DND-41 (cell line): ENCODE data around the gene FNDC11.

Experiments
- ATAC-seq: fragments of 200-7000 bp; cut with Tn5 transposase; 3 replicates; pipeline ENCODE4 v1.9.1; 2021; ENCODE audit warnings: low read depth; ENCODE audit not compliant: insufficient read depth
- DNase-seq: peaks from one replicate; pipeline ENCODE4 v3.0.0-alpha.2; 2020
- H2AFZ ChIP-seq: 2 replicates; pipeline ENCODE4 v1.6.0; 2012; ENCODE audit warnings: low read depth, low read length
- H3K27ac ChIP-seq: 2 replicates; pipeline ENCODE4 v1.5.1; 2012; ENCODE audit warnings: low read length, inconsistent platforms
- H3K27me3 ChIP-seq: fragments of 200-600 bp; sonication (generic); 2 replicates; pipeline ENCODE4 v1.6.0; 2012; ENCODE audit warnings: low read length, mild to moderate bottlenecking, inconsistent platforms; ENCODE audit not compliant: insufficient read depth, poor library complexity
- H3K36me3 ChIP-seq: 2 replicates; pipeline ENCODE4 v1.5.1; 2012; ENCODE audit warnings: low read length, inconsistent platforms; ENCODE audit not compliant: insufficient read depth
- H3K4me1 ChIP-seq: 2 replicates; pipeline ENCODE4 v1.5.1; 2012; ENCODE audit warnings: mild to moderate bottlenecking, low read length; ENCODE audit not compliant: insufficient read depth
- H3K4me2 ChIP-seq: 2 replicates; pipeline ENCODE4 v1.6.0; 2012; ENCODE audit warnings: mild to moderate bottlenecking, moderate library complexity, low read length, inconsistent platforms; ENCODE audit not compliant: insufficient read depth
- H3K4me3 ChIP-seq, 2 experiments: fragments of 200-600 bp in 1 of 2; shearing (Covaris generic) in 1 of 2; 2 replicates each; pipeline ENCODE4 v1.5.1; 2012 to 2016; ENCODE audit warnings: inconsistent platforms in 2 of 2, low read length in 2 of 2, mild to moderate bottlenecking in 2 of 2, low read depth in 1 of 2, moderate library complexity in 1 of 2
- H3K79me2 ChIP-seq: 2 replicates; pipeline ENCODE4 v1.6.0; 2012; ENCODE audit warnings: low read length, inconsistent platforms; ENCODE audit not compliant: insufficient read depth
- H3K9ac ChIP-seq: 2 replicates; pipeline ENCODE4 v1.6.0; 2012; ENCODE audit warnings: low read depth, mild to moderate bottlenecking, inconsistent platforms, low read length, moderate library complexity
- H3K9me3 ChIP-seq: 2 replicates; pipeline ENCODE4 v1.5.1; 2012; ENCODE audit warnings: low read length, moderate library complexity, mild to moderate bottlenecking, inconsistent platforms; ENCODE audit not compliant: insufficient read depth, severe bottlenecking
- H4K20me1 ChIP-seq: 2 replicates; pipeline ENCODE4 v1.6.0; 2012; ENCODE audit warnings: low read length; ENCODE audit not compliant: insufficient read depth
- CTCF ChIP-seq: IDR thresholded peaks from 2 replicates; pipeline ENCODE4 v1.5.1; 2012; ENCODE audit warnings: borderline replicate concordance, low read length, moderate library complexity, mild to moderate bottlenecking; ENCODE audit not compliant: poor library complexity, severe bottlenecking; ENCODE audit errors: extremely low read depth
- EZH2 ChIP-seq: IDR thresholded peaks from 3 replicates; pipeline ENCODE4 v1.6.1; 2012; ENCODE audit warnings: borderline replicate concordance, low read depth, mild to moderate bottlenecking, moderate library complexity, low read length, inconsistent platforms; ENCODE audit not compliant: severe bottlenecking

The FNDC11 gene

GRCh38 chr20:63543733-63544132 lies 10.2 kb upstream of the FNDC11 start:
- H3K27ac ChIP-seq = no peak overlapping the region
- H3K4me1 ChIP-seq = 0 out of 2 replicates have a peak, but pooled peaks cover 2% of the 10 kb centered on the region
- no peak for TF ChIP-seq EZH2
- TF ChIP-seq CTCF = no peak
- H3K9ac ChIP-seq = no peak overlapping the region
- no peak overlapping the region for H3K4me3 ChIP-seq
- peaks cover 3% of the 10 kb centered on the region for H3K27me3 ChIP-seq
- peaks cover 7% of the 10 kb centered on the region for H4K20me1 ChIP-seq
- H2AFZ ChIP-seq = no peak overlapping the region
- no peaks in the 10 kb centered on the region for H3K79me2 ChIP-seq
- no peak overlapping the region for H3K4me2 ChIP-seq
- DNase-seq (no peak), ATAC-seq (no peak)
- no peaks in the 10 kb centered on the region for H3K9me3 ChIP-seq
- no peaks in the 10 kb centered on the region for H3K36me3 ChIP-seq

GRCh38 chr20:63544241-63544957 lies 9.6 kb upstream of the FNDC11 start:
- Histone ChIP-seq H3K4me3 (no peak overlapping the region), H3K9me3 (no peaks in the 10 kb centered on the region), H3K27me3 (peaks cover 4% of the 10 kb centered on the region), H3K4me2 (no peak overlapping the region), H4K20me1 (peaks cover 7% of the 10 kb centered on the region), H3K4me1 (no peaks in the 10 kb centered on the region), H3K9ac (no peak overlapping the region), H3K36me3 (no peaks in the 10 kb centered on the region), H3K27ac (no peak overlapping the region), H3K79me2 (no peaks in the 10 kb centered on the region), H2AFZ (no peak overlapping the region)
- DNase-seq (no peak), ATAC-seq (no peak)
- TF ChIP-seq CTCF (no peak), EZH2 (no peak)

GRCh38 chr20:63544958-63545516 lies 8.9 kb upstream of the FNDC11 start:
- Histone ChIP-seq H3K9ac (no peak overlapping the region), H3K4me3 (no peak overlapping the region), H3K36me3 (no peaks in the 10 kb centered on the region), H3K4me1 (no peaks in the 10 kb centered on the region), H2AFZ (no peak overlapping the region), H4K20me1 (peaks cover 7% of the 10 kb centered on the region), H3K79me2 (no peaks in the 10 kb centered on the region), H3K27ac (no peak overlapping the region), H3K27me3 (peaks cover 4% of the 10 kb centered on the region), H3K4me2 (no peak overlapping the region), H3K9me3 (no peaks in the 10 kb centered on the region)
- DNase-seq (no peak), ATAC-seq (no peak)
- TF ChIP-seq EZH2 (no peak), CTCF (no peak)
